ENCODE data around the gene SLC6A4.
"Not testable (repeated sequence)": the region's sequence is repeated elsewhere in the genome, so short reads cannot be mapped to it uniquely, and the experiment has no call there.

The SLC6A4 gene

GRCh38 chr17:30165147-30165546 is 70.3 kb downstream of the SLC6A4 start:
- no peak for DNase-seq

GRCh38 chr17:30164531-30164930 is 71.0 kb downstream of the SLC6A4 start:
- no peak for DNase-seq

DNA sequence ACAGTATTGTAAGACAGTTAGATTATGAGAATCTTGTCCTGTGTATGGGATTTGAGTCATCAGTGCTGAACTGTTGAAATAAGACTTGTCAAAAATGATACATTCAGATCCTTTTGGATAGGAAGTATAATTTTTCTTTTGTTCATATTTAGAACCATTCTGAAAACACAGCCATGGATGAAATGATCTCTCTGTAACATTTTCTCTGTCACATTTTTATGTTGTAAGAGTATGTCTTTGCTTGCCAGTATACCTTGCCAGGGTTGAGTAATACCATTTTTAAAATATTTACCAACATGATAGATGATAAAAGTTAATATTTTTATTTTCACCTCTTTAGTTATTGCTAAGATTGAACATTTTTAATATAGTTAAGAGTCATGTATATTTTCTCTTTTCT is 73.9 kb downstream of the SLC6A4 start:
- DNase-seq: no peak

GRCh38 chr17:30160419-30161172 is 74.9 kb downstream of the SLC6A4 start:
- DNase-seq: no peak

GRCh38 chr17:30158896-30159625 is 76.4 kb downstream of the SLC6A4 start:
- DNase-seq: no peak

- DNase-seq: no peak
Measured at GRCh38 chr17:30155389-30155788, 80.1 kb downstream of the SLC6A4 start.

GRCh38 chr17:30153463-30153862 is 82.0 kb downstream of the SLC6A4 start:
- no peak for DNase-seq

GRCh38 chr17:30151471-30151870 is 84.0 kb downstream of the SLC6A4 start:
- no peak for DNase-seq

DNA sequence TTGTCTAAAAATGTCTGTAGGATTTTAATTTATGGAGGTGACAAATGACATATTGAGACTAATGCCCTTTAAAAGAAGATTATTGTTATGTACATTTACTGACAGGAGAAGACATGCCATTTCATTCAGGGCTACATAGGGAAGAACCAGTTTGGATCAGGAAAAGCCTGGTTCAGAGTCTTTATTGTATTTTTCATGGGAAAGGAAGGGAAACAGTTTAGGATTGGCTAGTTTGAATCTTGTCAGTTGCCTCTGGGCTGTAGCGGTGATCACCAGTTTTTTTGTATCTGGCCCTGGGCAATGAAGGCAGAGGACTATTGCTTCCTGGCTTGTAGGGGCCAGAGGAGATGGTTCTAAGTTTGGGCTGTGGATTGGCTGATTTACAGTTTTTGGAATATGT is 87.1 kb downstream of the SLC6A4 start:
- no peak for DNase-seq

GRCh38 chr17:30147860-30148259 is 87.6 kb downstream of the SLC6A4 start:
- DNase-seq: not testable (repeated sequence)

Measured in stimulated activated CD4-positive, alpha-beta T cell treated with anti-CD3 and anti-CD28 coated beads, Interleukin-4, amount 100 ng/mL, for 4 hours (primary cell).